GM18873 (cell line): Measurements from ENCODE around the gene PRELID1.
A peak's percentile ranks its signal among the peaks of the same experiment; 100 is the strongest.

Source experiments
- ATAC-seq: cut with Tn5 transposase; IDR thresholded peaks from one replicate; pipeline ENCODE4 v1.9.1; 2021; ENCODE audit warnings: mild to moderate bottlenecking, moderate library complexity, moderate number of reproducible peaks; ENCODE audit not compliant: unreplicated experiment, low FRiP score

The PRELID1 gene

DNA sequence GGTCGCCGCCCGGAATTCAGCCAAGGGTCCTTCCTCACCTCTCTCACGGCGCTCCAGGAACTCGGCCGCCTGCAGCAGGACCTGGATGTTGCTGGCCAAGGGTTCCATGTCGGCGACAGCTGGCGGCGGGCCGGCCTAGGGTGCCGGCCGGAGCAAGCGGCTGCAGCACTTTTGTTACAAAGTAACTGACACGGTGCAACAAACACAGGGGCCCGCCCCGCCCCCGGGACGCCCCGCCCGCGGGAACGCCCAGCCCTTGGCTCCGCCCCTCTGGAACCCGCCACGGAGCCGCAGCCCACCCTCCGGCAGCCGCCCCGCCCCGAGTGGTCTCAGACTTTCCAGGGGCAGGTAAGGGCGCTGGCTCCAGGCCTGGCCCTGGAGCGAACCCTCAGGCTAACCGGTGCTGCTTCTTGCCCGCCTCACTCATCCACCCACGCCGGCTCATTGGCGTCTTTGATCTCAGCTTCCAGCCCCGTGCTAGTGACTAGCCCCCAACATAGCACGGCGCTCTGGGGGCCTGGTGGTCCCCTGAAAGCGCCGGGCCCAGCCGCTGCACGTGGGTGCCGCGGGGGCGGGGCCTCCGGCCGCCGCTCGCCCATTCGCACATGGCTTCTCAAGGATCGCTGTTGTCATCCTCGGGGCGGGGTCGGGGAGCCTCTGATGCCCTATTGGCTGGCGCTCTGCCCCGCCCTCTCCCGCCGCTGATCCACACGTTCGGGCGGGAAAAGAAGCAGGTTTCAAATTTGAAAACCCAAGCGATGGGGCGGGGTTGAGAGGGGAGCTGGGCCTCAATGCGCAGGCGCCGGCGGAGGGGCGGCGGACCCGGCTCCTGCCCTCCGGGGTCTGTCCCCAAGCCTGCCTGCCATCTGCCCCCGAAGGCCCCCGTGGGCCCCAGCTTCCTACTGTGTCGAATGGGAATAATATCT, 8.4 kb downstream of the PRELID1 start, which contains the start of gene MXD3:
Gene MXD3 (minus strand): TSS at position 176 of the 926 bp plus-strand sequence. CDS start 68 bp downstream, at position 108.
- peak; percentile 54 for ATAC-seq

DNA sequence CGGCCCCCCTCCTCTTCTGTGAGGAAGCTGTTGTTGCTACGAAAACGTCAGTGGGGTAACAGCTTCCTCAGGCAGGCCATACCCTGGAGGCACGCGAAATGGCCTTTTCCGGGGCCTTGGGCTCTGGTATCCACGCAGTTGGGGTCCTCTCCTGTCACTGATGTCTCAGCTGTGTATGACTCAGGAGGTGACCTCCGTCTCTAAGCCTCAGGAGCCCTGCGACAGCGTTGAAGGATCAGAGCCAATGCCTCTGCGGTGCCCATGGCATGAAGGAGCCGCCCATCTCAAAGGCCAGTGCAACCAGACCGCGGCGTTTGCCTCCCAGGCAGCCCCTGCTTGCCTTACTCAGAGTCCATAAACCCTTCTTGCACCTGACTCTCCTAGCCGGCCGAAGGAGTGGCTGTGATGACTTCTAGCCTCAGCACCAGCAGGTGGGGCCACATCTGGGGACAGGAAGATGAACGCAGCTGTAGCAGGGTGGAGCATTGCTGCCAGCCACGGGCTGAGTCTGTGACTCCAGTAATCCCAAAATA, 9.1 kb downstream of the PRELID1 start:
- peak; percentile 18 for ATAC-seq

DNA sequence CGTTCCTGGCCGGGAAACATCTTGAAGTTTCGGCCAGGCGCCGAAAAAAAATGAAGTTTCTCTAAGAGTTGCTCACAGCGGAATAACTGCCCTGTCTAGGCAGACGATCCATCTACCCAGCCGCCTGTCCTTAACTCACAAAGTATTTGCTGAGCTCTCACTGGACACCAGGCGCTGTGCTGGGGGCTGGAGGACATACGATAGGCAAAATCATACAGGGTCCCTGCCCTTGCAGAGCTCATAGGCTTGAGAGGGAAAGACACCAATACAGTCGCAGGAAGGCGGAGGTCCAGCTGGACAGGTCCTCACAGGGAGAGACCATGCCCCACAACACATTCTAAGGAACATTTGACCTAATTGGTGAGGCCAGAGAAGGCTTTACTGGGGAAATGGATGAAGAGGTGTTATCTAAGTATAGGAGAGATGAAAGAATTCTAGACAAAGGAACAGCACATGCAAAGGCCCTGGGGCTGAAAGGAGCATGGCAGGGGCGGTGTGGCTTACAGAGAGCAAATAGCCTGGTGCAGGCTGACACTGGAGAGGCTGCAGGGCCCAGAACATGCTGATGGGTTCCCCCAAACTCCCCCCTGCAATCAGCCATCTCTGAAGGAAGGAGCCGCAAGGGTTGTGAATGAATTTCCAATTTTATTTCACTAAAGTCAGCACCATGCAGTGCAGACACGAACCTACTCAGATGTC, 10.1 kb downstream of the PRELID1 start:
- no peak for ATAC-seq

- ATAC-seq = no peak
Observed at GRCh38 chr5:177314376-177315342, 11.1 kb downstream of the PRELID1 start.

- ATAC-seq = no peak
Observed at GRCh38 chr5:177315411-177315810, 11.8 kb downstream of the PRELID1 start.

- ATAC-seq = no peak
Observed at GRCh38 chr5:177316005-177316404, 12.4 kb downstream of the PRELID1 start.

- no peak for ATAC-seq
Observed at GRCh38 chr5:177317959-177318377, 14.4 kb downstream of the PRELID1 start.

DNA sequence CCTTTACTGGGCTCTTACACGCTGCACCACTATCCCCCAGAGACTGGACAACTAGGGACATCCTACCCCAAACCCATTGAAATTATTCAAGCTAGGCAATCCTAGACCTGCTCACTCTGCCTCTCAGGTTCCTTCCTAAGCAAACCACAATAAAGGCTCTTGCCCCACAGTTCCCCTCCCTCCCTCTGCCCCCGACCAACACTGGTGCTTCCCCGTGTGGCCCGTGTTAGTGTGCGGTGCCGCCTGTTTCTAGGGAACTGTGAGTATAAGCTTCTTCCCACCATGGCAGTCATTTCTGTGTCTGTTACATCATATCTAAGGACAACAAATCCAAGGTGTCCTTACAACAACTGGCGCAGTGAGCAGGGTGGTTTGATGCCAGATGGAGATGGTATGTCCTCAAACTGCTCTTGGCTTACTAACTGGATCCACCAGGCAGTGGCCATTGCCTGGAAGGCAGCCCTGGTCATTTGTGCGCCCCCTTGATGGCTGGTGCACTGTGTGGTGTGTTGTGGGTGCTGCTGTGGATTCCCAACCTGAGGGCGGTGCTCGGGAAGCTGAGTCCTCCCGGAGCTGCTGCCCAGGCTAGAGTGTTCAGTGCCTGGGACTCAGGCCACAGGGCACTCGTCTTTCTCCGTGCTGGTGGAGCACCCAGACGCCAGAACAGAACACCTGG, 16.5 kb downstream of the PRELID1 start:
- no peak for ATAC-seq

GRCh38 chr5:177320879-177321278, 17.3 kb downstream of the PRELID1 start:
- ATAC-seq = no peak

- no peak for ATAC-seq
Observed at GRCh38 chr5:177325868-177326381, 22.3 kb downstream of the PRELID1 start.

- ATAC-seq = no peak
Observed at GRCh38 chr5:177327539-177328522, 24.2 kb downstream of the PRELID1 start.

DNA sequence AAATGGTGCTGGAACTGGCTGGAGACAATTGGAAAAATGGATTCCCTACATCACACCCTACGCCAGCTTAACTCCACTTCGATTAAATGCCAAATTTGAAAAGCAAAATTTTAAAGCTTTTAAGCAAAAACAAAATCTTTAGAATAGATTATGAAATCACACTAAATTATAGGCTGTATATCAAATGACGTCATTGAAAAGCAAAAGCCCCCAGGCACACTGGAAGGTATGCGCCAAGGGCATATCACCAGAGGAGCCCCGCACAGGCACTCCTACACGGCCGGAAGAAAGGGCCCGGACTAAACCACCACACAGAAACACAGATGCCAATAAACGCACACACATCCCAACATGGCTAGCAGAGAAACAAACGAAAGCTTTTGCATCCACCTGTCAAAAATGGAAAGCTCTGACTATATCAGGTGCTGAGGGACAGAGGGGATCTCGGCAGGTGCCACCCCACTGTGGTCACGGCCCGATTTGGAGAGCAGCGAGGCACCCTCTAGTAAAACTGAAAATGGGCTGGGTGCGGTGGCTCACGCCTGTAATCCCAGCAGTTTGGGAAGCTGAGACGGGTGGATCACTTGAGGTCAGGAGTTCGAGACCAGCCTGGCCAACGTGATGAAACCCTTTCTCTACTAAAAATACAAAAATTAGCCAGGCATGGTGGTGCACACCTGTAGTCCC, 25.1 kb downstream of the PRELID1 start:
- ATAC-seq = no peak

DNA sequence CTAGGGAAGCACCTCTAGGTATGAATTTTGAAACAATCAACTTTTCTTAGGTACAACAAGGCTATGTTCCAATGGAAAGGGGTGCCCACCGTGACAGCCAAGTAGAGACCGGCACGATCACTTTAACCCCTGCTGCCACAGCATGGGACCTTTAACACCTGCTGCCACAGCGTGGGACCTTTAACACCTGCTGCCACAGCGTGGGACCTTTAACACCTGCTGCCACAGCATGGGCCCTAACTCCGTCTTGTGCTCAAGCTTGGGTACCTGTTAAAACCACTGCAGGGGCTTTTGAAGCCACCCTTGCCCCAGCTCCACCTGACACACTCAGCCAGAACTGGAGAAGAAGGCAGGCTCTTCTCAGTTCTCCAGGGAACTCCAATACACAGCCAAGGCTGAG, 26.3 kb downstream of the PRELID1 start:
- no peak for ATAC-seq

- ATAC-seq = no peak
Observed at GRCh38 chr5:177330991-177331842, 27.6 kb downstream of the PRELID1 start.

GRCh38 chr5:177332031-177332895, 28.7 kb downstream of the PRELID1 start:
- ATAC-seq = no peak

DNA sequence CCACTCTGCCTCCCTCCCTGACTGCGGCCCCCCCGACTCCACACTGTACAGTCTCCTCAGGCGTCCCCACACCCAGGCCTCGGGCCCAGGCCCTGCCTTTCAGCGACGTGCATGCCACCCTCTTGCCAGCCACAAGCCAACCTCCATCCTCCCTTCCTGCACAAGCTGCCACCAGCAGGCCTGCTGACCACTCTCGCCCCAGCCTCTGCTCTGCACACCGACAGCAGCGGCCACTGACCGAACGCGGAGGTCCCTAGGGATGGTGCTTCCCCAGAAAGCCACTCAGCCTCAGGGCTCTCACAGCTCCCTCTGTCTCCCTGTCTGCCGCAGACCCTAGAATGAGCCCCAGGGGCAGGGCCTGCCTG, 29.3 kb downstream of the PRELID1 start:
- no peak for ATAC-seq
